Natural killer cell treated with Interleukin-12 subunit alpha and Interleukin-12 subunit beta and Interleukin-15 and Interleukin-18, amount 100 ng/mL, for 72 hours (primary cell): ENCODE results near the gene MYO16. TPM values are rescaled to one million over a fixed set of nuclear protein-coding genes. Genes with fewer than 3 reads are reported as not detected.

ENCODE experiments used
- ATAC-seq, 2 donors: fragments of 150-1000 bp; cut with Tn5 transposase in 1 of 2; sonication (Bioruptor Pico), chemical (Tn5 transposase) in 1 of 2; 2 replicates each; pipeline ENCODE4 v1.10.0; 2021
- DNase-seq: peaks from one replicate; pipeline ENCODE4 v3.0.0; 2022; ENCODE audit warnings: low spot score
- H3K27ac Mint-ChIP-seq, 2 donors: 1 replicate in 1 of 2; 2 replicates in 1 of 2; pipeline ENCODE4 v1.8.0; 2022; ENCODE audit warnings: mixed read lengths in 2 of 2, mild to moderate bottlenecking in 1 of 2, moderate library complexity in 1 of 2
- H3K27me3 Mint-ChIP-seq, 2 donors: 1 replicate in 1 of 2; 2 replicates in 1 of 2; pipeline ENCODE4 v1.8.0; 2022; ENCODE audit warnings: mixed read lengths in 2 of 2
- H3K36me3 Mint-ChIP-seq: one replicate; pipeline ENCODE4 v1.8.0; 2022; ENCODE audit warnings: mixed read lengths
- H3K4me1 Mint-ChIP-seq, 2 donors: 1 replicate in 1 of 2; 2 replicates in 1 of 2; pipeline ENCODE4 v1.8.0; 2022; ENCODE audit warnings: low read depth in 2 of 2, mixed read lengths in 2 of 2, mild to moderate bottlenecking in 1 of 2
- H3K4me3 Mint-ChIP-seq: one replicate; pipeline ENCODE4 v1.8.0; 2022; ENCODE audit warnings: mixed read lengths
- H3K9me3 Mint-ChIP-seq: 2 replicates; pipeline ENCODE4 v1.8.0; 2022; ENCODE audit warnings: mixed read lengths
- total RNA-seq, 2 donors: library from RNA; stranded (reverse); gene quantifications; one replicate each; pipeline ENCODE4 v1.2.3, GENCODE V29; 2022

The MYO16 gene
- total RNA-seq, 2 donors from 2014 or later: not detected

GRCh38 chr13:109251956-109252355, 622.5 kb downstream of the MYO16 start:
- Mint-ChIP-seq H3K4me3 (no peak overlapping the region), H3K9me3 (peaks cover 2% of the 10 kb centered on the region), H3K4me1 (peaks cover 0 to 10% of the 10 kb centered on the region in 2 donors), H3K27me3 (no peaks in the 10 kb centered on the region), H3K36me3 (peaks cover 6% of the 10 kb centered on the region), H3K27ac (no peak overlapping the region)
- ATAC-seq (no peak), DNase-seq (no peak)

DNA sequence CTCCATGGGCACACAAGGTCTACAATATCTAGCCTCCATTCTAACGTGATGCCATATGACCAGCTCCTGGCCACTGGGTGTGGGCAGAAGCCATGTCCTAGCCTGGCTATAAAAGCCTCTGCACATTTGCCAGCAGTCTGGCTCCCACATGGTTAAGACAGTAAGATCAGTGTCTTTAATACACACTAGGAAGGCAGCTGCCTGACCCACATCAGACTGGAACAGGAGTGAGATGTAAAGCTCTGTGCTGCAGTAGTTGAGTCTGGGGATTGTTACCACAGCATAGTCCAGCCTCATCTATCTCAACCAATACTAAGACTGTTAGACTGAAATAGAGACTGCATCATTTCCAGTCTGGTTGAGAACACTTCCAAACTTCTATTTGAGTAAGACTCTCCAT, 623.9 kb downstream of the MYO16 start:
- ATAC-seq (no peak), DNase-seq (no peak)
- H3K27me3 Mint-ChIP-seq: no peaks in the 10 kb centered on the region
- H3K36me3 Mint-ChIP-seq: peaks cover 4% of the 10 kb centered on the region
- no peak overlapping the region for H3K4me3 Mint-ChIP-seq
- peaks cover 0 to 16% of the 10 kb centered on the region in 2 donors for H3K4me1 Mint-ChIP-seq
- H3K9me3 Mint-ChIP-seq: no peaks in the 10 kb centered on the region
- H3K27ac Mint-ChIP-seq: no peak overlapping the region

DNA sequence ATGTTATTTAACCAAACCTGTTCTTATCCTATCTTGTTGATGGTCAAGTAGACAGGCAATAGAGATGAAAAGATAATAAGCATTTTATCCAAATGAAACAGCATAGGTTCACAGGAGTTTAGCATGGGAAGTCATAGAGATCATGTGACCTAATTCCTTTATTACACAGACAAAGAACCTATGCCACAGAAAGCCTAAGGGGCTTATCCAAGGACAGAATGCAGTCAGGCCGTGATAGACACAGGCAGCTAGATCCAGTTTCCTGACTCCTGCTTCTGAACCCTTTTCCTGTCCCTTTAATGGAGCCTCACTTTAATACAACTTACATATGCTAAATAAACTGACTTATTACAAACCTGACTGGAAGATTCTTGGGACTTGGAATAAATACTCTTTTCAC, 624.9 kb downstream of the MYO16 start:
- Mint-ChIP-seq H3K36me3 (peaks cover 4% of the 10 kb centered on the region), H3K27ac (no peak overlapping the region), H3K27me3 (no peaks in the 10 kb centered on the region), H3K4me1 (peaks cover 0 to 24% of the 10 kb centered on the region in 2 donors), H3K9me3 (no peaks in the 10 kb centered on the region), H3K4me3 (no peak overlapping the region)
- ATAC-seq (no peak), DNase-seq (no peak)

DNA sequence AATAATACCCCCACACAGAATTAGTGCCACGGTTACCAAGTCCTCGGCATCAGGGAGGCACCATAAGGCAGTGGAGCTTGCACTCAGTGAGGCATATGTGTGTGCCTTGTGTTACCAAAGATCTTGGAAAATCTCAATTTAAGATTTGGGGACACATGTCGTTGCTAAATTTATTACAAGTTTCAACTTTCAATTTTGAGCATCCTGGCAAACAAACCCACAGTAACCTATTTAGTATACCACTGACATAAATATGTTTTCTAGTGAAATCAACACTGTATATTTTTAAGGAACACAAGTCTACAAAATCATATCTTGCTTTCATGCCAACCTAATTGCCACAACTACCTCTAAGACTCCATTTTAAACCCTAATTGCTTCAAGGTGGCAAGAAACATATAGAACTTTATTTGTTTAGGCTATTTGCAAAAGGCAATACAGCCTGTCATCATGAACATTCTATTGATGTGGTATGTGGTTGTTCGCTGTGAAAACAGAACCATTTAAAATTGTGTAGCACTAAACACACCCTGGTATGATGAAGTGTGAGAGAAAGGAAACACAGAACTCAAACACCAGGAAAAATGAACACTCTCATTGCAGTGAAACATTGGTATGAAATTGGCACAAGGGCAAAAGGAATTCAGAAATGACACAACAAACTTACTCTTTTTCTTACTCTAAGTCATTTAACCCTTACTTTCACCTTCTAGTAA, 625.9 kb downstream of the MYO16 start:
- no peak overlapping the region for H3K4me3 Mint-ChIP-seq
- DNase-seq: no peak
- H3K27me3 Mint-ChIP-seq: no peaks in the 10 kb centered on the region
- ATAC-seq: no peak
- peaks cover 0 to 24% of the 10 kb centered on the region in 2 donors for H3K4me1 Mint-ChIP-seq
- H3K27ac Mint-ChIP-seq: no peak overlapping the region
- H3K36me3 Mint-ChIP-seq: peaks cover 4% of the 10 kb centered on the region
- no peaks in the 10 kb centered on the region for H3K9me3 Mint-ChIP-seq

DNA sequence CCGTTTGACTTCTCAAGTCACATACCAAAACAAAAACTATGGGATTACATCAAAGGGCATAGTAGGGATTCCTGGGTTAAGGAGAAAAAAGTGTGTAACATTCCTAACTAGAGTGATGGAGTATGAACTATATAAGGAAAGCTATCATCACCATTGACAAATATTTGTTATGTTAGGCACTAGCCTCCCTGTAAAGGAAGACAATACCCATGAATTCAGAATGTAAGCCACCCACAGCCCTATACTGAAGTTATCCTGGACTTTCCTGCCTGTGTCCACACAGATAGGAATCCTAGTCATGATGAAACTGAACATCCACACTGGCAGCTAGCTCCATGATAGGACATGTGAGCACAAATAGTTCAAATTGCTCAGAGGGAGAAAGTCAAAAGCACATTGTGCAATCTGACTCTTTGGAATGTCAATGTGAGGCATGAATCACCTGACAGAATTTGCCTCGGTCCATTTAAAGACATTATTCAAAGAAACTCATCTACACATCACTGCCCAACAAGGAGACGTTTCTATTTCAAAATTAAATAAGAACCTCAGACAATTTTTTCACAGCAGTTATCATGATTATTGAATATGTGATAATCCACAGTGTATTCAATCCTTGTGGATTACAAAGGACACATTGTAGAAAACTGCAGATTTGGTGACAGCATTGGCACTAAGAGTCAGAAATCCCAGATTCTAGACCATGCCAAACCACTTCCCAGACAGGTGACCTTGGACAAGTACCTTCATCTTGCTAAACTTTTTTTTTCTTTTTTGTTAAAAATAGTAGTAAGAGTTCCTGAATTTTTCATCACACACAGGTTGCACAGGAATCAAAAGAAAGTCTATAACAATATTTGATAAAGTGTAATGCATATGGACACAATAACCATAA, 627.7 kb downstream of the MYO16 start:
- H3K4me1 Mint-ChIP-seq: peaks cover 0 to 24% of the 10 kb centered on the region in 2 donors
- ATAC-seq: no peak
- no peaks in the 10 kb centered on the region for H3K27me3 Mint-ChIP-seq
- H3K4me3 Mint-ChIP-seq: no peak overlapping the region
- H3K36me3 Mint-ChIP-seq: peaks cover 4% of the 10 kb centered on the region
- DNase-seq: no peak
- H3K27ac Mint-ChIP-seq: no peak overlapping the region
- no peaks in the 10 kb centered on the region for H3K9me3 Mint-ChIP-seq
